Activated naive CD4-positive, alpha-beta T cell treated with anti-CD3 and anti-CD28 coated beads, Interleukin-2, amount 50 U/mL, for 24 hours (primary cell): ENCODE data around the gene EIF4G1.
A peak's percentile ranks its signal among the peaks of the same experiment; 100 is the strongest.
"Not testable (repeated sequence)": the region's sequence is repeated elsewhere in the genome, so short reads cannot be mapped to it uniquely, and the experiment has no call there.

ENCODE experiments used
- H3K27ac Mint-ChIP-seq: one replicate; pipeline ENCODE4 v1.8.0; 2021; ENCODE audit warnings: mild to moderate bottlenecking, mixed read lengths
- H3K27me3 Mint-ChIP-seq: one replicate; pipeline ENCODE4 v1.8.0; 2021; ENCODE audit warnings: mixed read lengths
- H3K36me3 Mint-ChIP-seq: one replicate; pipeline ENCODE4 v1.8.0; 2021; ENCODE audit warnings: mixed read lengths
- H3K4me1 Mint-ChIP-seq: one replicate; pipeline ENCODE4 v1.8.0; 2021; ENCODE audit warnings: mixed read lengths
- H3K4me3 Mint-ChIP-seq: one replicate; pipeline ENCODE4 v1.8.0; 2021; ENCODE audit warnings: mild to moderate bottlenecking, mixed read lengths
- H3K9me3 Mint-ChIP-seq: one replicate; pipeline ENCODE4 v1.8.0; 2021; ENCODE audit warnings: mixed read lengths

Gene EIF4G1, protein sequence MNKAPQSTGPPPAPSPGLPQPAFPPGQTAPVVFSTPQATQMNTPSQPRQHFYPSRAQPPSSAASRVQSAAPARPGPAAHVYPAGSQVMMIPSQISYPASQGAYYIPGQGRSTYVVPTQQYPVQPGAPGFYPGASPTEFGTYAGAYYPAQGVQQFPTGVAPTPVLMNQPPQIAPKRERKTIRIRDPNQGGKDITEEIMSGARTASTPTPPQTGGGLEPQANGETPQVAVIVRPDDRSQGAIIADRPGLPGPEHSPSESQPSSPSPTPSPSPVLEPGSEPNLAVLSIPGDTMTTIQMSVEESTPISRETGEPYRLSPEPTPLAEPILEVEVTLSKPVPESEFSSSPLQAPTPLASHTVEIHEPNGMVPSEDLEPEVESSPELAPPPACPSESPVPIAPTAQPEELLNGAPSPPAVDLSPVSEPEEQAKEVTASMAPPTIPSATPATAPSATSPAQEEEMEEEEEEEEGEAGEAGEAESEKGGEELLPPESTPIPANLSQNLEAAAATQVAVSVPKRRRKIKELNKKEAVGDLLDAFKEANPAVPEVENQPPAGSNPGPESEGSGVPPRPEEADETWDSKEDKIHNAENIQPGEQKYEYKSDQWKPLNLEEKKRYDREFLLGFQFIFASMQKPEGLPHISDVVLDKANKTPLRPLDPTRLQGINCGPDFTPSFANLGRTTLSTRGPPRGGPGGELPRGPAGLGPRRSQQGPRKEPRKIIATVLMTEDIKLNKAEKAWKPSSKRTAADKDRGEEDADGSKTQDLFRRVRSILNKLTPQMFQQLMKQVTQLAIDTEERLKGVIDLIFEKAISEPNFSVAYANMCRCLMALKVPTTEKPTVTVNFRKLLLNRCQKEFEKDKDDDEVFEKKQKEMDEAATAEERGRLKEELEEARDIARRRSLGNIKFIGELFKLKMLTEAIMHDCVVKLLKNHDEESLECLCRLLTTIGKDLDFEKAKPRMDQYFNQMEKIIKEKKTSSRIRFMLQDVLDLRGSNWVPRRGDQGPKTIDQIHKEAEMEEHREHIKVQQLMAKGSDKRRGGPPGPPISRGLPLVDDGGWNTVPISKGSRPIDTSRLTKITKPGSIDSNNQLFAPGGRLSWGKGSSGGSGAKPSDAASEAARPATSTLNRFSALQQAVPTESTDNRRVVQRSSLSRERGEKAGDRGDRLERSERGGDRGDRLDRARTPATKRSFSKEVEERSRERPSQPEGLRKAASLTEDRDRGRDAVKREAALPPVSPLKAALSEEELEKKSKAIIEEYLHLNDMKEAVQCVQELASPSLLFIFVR (N-terminal part only)

DNA sequence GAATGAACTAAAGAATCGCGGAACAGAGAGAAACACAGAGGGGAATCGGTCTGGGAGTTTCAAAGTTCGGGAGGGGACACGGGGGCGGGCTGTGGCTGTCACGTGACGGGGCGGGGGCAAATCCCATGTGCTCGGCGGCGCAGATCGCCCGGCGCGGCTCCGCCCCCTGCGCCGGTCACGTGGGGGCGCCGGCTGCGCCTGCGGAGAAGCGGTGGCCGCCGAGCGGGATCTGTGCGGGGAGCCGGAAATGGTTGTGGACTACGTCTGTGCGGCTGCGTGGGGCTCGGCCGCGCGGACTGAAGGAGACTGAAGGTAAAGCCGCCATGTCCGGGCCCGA is at the start of gene EIF4G1:
TSS of gene EIF4G1 (plus strand) at position 244 of the 337 bp plus-strand sequence. CDS start 1,191 bp downstream, outside the sequence.
- Mint-ChIP-seq H3K36me3 (peaks cover 17% of the 10 kb centered on the region), H3K27me3 (no peaks in the 10 kb centered on the region), H3K27ac (peak within 1 kb of the TSS; percentile 95), H3K9me3 (no peaks in the 10 kb centered on the region), H3K4me1 (peaks cover 26% of the 10 kb centered on the region), H3K4me3 (peak within 1 kb of the TSS; percentile 87)

DNA sequence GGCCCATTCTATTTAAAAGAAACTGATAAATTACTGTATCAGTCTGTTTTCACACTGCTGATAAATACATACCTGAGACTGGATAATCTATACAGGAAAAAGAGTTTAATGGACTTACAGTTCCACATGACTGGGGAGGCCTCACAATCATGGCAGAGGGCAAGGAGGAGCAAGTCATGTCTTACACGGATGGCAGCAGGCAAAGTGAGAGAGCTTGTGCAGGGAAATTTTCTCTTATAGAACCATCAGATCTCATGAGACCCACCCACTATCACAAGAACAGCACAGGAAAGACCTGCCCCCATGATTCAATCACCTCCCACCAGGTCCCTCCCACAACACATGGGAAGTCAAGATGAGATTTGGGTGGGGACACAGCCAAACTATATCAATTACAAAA is 47.2 kb upstream of the EIF4G1 start:
- H3K4me3 Mint-ChIP-seq, H3K9me3 Mint-ChIP-seq, H3K27ac Mint-ChIP-seq, H3K36me3 Mint-ChIP-seq, H3K4me1 Mint-ChIP-seq: not testable (repeated sequence)
- peaks cover 23% of the 10 kb centered on the region for H3K27me3 Mint-ChIP-seq

DNA sequence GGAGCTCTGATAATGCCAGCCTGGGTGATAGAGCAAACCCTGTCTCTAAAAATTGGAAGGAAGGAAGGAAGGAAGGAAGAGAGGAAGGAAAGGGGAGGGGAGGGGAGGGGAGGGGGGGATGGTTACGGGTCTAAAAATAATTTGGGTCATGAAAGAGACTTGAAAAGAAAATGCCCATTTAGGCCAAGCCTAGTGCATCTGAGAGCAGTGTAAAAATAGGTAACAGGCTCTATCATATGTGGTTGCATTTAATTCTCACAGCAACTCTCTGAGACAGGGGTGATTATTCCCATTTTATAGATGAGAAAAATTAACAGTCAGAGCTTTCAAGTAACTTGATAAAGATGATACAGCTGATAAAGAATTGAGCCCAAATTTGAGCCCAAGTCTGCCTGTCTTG is 42.1 kb upstream of the EIF4G1 start:
- Mint-ChIP-seq H3K27ac (no peak overlapping the region), H3K36me3 (no peaks in the 10 kb centered on the region), H3K9me3 (no peaks in the 10 kb centered on the region), H3K4me3 (no peak overlapping the region), H3K27me3 (peaks cover 25% of the 10 kb centered on the region), H3K4me1 (peaks cover 5% of the 10 kb centered on the region)

DNA sequence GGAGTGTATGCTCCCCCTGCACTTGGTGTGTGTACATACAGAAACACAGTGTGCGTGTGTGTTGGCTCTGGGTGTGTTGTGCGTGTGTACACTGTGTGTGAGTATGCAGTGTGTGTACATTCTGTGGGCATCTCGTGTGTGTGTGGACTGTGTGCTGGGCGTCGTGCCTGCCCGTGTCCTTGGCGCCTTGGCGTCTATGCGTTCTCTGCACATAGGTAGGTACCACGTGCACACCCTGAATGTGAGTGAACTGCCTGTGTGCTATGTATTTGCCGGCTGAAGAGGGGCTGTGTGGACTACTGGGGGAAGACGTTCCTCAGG is 39.1 kb upstream of the EIF4G1 start:
- Mint-ChIP-seq H3K4me3 (peak overlapping the region; percentile 23), H3K4me1 (peaks cover 5% of the 10 kb centered on the region)

DNA sequence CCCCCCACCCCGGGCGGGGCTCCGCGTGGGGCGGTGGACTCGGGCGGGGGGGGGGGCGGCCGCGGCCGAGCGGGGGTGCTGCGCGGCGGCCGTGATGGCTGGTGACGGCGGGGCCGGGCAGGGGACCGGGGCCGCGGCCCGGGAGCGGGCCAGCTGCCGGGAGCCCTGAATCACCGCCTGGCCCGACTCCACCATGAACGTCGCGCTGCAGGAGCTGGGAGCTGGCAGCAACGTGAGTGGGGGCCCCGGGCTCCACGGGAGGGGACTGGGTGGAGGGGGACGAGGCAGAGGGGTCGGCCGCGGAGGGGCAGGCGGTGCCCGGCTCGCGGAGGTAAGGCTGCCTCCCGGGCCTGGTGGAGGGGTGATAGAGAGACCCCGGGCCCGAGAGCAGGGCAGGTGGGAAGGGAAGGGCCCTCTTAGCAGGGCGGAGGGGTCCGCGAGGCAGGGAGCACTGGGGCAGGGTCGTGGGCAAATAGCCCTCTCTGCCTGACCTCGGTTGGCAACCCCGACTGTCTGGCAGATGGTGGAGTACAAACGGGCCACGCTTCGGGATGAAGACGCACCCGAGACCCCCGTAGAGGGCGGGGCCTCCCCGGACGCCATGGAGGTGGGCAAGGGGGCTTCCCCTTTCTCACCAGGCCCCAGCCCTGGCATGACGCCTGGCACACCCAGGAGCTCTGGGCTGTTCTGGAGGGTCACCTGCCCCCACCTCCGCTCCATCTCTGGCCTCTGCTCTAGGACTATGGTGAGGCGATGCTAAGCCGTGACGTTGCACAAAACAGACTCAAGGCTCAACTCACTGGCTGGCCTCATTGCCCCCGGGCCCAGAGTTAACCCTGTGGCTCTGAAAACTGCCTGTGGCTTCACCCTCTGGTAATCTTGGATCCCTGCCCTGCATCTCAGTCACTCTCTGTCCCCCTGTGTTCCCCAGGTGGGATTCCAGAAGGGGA is 38.2 kb upstream of the EIF4G1 start, which contains the start of gene ECE2:
TSS of gene ECE2 (plus strand) at position 62 of the 950 bp plus-strand sequence. CDS start at position 194, 132 bp downstream.
- H3K27me3 Mint-ChIP-seq, result peaks cover 23% of the 10 kb centered on the region

More for the DNA sequence above, 39.1 kb upstream of the EIF4G1 start:
- Mint-ChIP-seq H3K9me3 (no peaks in the 10 kb centered on the region), H3K36me3 (no peaks in the 10 kb centered on the region), H3K27ac (no peak overlapping the region), H3K27me3 (peaks cover 23% of the 10 kb centered on the region)

DNA sequence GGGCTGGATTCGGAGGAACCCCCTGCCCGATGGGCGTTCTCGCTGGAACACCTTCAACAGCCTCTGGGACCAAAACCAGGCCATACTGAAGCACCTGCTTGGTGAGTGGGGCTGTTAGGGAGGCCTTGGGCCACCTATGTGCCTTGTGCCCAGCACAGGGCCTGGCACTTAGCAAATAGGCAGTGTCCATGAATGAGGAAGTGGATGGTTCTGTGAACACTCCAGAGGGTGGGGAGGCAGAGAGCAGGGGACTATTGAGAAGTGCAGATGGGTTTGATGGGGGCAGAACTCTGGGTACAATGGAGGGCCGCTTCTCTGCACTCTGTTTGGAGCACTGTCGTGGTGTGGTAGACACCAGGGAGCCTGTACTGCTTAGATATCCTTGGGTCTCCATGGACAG is 37.0 kb upstream of the EIF4G1 start:
- Mint-ChIP-seq H3K36me3 (no peaks in the 10 kb centered on the region), H3K27ac (no peak overlapping the region), H3K4me3 (no peak overlapping the region), H3K9me3 (no peaks in the 10 kb centered on the region), H3K4me1 (peaks cover 5% of the 10 kb centered on the region), H3K27me3 (peaks cover 20% of the 10 kb centered on the region)

More for the DNA sequence above, 38.2 kb upstream of the EIF4G1 start, which contains the start of gene ECE2:
- peaks cover 5% of the 10 kb centered on the region for H3K4me1 Mint-ChIP-seq
- H3K27ac Mint-ChIP-seq, result no peak within 1 kb of the TSS
- H3K4me3 Mint-ChIP-seq, result peak within 1 kb of the TSS; percentile 23
- H3K9me3 Mint-ChIP-seq, result no peaks in the 10 kb centered on the region
- no peaks in the 10 kb centered on the region for H3K36me3 Mint-ChIP-seq

DNA sequence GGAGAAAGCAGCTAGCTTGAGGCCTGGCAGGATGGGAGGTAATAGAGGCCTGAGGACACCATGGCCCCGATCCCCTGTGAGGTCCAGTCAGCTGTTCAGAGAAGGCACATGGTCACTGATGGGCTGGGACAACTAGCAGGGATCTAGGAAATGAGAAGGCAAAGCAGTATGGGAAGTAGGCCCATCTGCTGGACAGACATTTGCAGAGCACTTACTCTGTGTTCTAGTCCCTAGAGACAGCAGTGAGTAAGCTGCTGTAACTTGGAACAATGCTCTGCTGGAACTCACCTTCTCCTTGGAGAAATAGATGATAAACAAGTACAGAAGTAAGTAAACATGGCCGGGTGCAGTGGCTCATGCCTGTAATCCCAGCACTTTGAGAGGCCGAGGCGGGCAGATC is 31.5 kb upstream of the EIF4G1 start:
- peaks cover 6% of the 10 kb centered on the region for H3K27me3 Mint-ChIP-seq

DNA sequence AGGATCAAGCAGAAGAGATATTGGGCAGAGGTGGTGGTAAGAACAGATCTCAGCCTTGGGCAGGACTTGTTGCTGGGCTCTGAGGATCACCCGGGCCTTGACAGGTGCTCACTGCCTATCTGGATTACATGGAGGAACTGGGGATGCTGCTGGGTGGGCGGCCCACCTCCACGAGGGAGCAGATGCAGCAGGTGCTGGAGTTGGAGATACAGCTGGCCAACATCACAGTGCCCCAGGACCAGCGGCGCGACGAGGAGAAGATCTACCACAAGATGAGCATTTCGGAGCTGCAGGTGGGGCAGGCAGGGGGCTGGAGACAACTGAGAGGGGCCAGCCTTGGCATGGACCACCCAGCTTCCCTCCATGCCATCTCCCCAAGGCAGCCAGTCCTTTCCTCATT is 30.7 kb upstream of the EIF4G1 start:
- H3K9me3 Mint-ChIP-seq, result no peaks in the 10 kb centered on the region
- H3K27me3 Mint-ChIP-seq, result peaks cover 3% of the 10 kb centered on the region
- no peaks in the 10 kb centered on the region for H3K4me1 Mint-ChIP-seq
- H3K4me3 Mint-ChIP-seq, result no peak overlapping the region
- H3K27ac Mint-ChIP-seq, result no peak overlapping the region
- H3K36me3 Mint-ChIP-seq, result no peaks in the 10 kb centered on the region

More for the DNA sequence above, 31.5 kb upstream of the EIF4G1 start:
- H3K9me3 Mint-ChIP-seq, result no peaks in the 10 kb centered on the region
- no peaks in the 10 kb centered on the region for H3K4me1 Mint-ChIP-seq
- no peak overlapping the region for H3K27ac Mint-ChIP-seq
- H3K36me3 Mint-ChIP-seq, result no peaks in the 10 kb centered on the region
- H3K4me3 Mint-ChIP-seq, result no peak overlapping the region

DNA sequence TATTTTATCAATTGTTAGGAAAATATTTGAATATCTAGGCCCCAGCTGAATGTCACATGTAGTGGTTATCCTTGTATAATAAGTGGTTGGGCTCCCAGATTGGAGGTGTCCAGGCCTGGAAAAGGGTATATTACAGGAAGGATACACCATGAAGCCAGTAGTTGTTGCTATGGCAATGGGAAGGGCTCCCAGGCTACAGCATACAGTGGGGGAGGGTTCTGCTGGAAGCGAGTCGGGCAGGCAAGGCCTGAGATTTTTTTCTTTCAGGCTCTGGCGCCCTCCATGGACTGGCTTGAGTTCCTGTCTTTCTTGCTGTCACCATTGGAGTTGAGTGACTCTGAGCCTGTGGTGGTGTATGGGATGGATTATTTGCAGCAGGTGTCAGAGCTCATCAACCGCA is 29.7 kb upstream of the EIF4G1 start:
- H3K4me1 Mint-ChIP-seq, result no peaks in the 10 kb centered on the region
- H3K9me3 Mint-ChIP-seq, result no peaks in the 10 kb centered on the region
- H3K27me3 Mint-ChIP-seq, result peaks cover 3% of the 10 kb centered on the region
- no peak overlapping the region for H3K27ac Mint-ChIP-seq
- H3K4me3 Mint-ChIP-seq, result no peak overlapping the region
- no peaks in the 10 kb centered on the region for H3K36me3 Mint-ChIP-seq

DNA sequence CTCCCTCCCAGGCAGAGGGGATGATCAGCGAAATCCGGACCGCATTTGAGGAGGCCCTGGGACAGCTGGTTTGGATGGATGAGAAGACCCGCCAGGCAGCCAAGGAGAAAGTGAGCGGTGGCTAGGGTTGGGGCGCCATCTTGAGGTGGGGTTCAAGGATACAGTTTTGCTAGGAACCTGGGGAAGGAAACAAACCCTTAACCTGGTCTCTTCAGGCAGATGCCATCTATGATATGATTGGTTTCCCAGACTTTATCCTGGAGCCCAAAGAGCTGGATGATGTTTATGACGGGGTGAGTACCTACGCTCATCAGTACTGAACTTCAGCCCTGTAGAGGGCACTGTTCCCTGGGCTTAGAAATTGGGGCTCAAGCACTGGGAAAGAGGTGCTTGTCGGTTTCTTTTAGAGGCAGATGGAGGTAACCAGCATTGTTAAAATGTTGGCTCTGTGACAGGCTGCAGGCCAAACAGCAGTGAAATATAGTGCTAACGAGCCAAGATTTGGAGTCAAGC is 24.9 kb upstream of the EIF4G1 start:
- Mint-ChIP-seq H3K9me3 (no peaks in the 10 kb centered on the region), H3K4me1 (no peaks in the 10 kb centered on the region), H3K36me3 (no peaks in the 10 kb centered on the region), H3K27me3 (peaks cover 3% of the 10 kb centered on the region), H3K27ac (no peak overlapping the region), H3K4me3 (no peak overlapping the region)

DNA sequence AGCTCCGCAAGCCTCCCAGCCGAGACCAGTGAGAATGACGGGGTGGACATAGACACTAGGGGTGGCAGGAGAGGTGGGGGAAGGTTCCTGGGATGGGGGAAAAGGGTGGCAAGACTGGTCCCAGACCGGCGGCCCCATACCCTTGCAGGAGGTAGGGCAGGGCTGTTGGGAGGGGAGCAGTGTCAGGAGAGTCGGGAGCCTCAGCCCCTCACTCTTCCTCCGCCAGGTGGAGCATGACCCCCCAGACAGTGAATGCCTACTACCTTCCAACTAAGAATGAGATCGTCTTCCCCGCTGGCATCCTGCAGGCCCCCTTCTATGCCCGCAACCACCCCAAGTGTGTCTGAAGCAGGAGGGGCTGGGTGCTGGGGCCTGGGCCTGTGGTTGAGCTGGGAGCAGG is 24.1 kb upstream of the EIF4G1 start:
- peaks cover 3% of the 10 kb centered on the region for H3K27me3 Mint-ChIP-seq
- H3K4me3 Mint-ChIP-seq, result no peak overlapping the region
- no peaks in the 10 kb centered on the region for H3K4me1 Mint-ChIP-seq
- no peaks in the 10 kb centered on the region for H3K36me3 Mint-ChIP-seq
- no peak overlapping the region for H3K27ac Mint-ChIP-seq
- H3K9me3 Mint-ChIP-seq, result no peaks in the 10 kb centered on the region

DNA sequence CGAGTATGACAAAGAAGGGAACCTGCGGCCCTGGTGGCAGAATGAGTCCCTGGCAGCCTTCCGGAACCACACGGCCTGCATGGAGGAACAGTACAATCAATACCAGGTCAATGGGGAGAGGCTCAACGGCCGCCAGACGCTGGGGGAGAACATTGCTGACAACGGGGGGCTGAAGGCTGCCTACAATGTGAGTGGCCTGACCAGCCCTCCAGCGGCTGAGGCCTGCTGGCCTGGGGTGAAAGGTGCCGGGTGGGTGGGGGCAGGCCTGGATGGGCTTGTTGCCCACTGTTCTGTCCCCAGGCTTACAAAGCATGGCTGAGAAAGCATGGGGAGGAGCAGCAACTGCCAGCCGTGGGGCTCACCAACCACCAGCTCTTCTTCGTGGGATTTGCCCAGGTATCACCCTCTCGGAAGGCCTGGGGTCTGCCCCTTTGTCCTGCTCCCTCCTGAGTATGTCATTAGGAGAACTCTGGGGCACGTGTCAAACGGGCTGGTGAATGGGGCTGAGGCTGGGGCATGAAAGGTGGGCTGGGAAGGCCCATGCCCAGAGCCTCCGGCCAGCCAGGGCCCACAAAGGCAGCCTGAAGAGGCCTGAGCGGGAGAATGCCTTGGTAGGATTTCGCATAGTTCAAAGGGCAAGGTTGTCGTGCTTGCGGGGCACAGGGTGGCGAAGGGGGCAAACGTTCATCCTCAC is 23.2 kb upstream of the EIF4G1 start:
- no peaks in the 10 kb centered on the region for H3K4me1 Mint-ChIP-seq
- no peaks in the 10 kb centered on the region for H3K36me3 Mint-ChIP-seq
- H3K27ac Mint-ChIP-seq, result no peak overlapping the region
- H3K4me3 Mint-ChIP-seq, result no peak overlapping the region
- H3K9me3 Mint-ChIP-seq, result no peaks in the 10 kb centered on the region
- peaks cover 3% of the 10 kb centered on the region for H3K27me3 Mint-ChIP-seq

DNA sequence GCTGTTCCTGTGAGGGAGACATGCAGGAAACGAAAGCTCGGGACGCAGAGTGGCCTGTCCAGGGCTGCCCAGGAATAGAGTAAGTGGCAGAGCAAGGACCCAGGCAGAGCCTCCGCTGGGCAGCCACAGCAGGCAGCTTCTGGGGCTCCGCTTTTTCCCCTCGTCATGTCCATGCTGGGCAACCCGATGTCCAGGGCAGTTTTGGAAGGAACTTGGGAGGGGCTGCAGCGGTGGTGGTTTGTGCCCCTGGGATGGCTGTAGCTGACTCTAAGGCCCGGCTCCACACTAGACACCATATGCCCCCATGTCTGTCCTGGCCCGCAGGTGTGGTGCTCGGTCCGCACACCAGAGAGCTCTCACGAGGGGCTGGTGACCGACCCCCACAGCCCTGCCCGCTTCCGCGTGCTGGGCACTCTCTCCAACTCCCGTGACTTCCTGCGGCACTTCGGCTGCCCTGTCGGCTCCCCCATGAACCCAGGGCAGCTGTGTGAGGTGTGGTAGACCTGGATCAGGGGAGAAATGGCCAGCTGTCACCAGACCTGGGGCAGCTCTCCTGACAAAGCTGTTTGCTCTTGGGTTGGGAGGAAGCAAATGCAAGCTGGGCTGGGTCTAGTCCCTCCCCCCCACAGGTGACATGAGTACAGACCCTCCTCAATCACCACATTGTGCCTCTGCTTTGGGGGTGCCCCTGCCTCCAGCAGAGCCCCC is 22.5 kb upstream of the EIF4G1 start:
- H3K9me3 Mint-ChIP-seq, result no peaks in the 10 kb centered on the region
- H3K27ac Mint-ChIP-seq, result no peak overlapping the region
- H3K4me1 Mint-ChIP-seq, result no peaks in the 10 kb centered on the region
- H3K27me3 Mint-ChIP-seq, result peaks cover 2% of the 10 kb centered on the region
- H3K36me3 Mint-ChIP-seq, result no peaks in the 10 kb centered on the region
- H3K4me3 Mint-ChIP-seq, result no peak overlapping the region
